HepG2 (cell line): ENCODE results near the gene AMHR2. TPM values are rescaled to one million over a fixed set of nuclear protein-coding genes. Genes with fewer than 3 reads are reported as not detected.
A peak's percentile ranks its signal among the peaks of the same experiment; 100 is the strongest.

Experiments
- ATAC-seq: fragments of 200-7000 bp; cut with Tn5 transposase; 3 replicates; pipeline ENCODE4 v1.9.1; 2020; ENCODE audit warnings: mild to moderate bottlenecking, moderate library complexity
- BruUV-seq: library from RNA; stranded (reverse); fragments of 400-500 nt; replicated peaks from 2 replicates; lab custom pipeline; 2021; lab: Mats Ljungman, UMichigan
- CTCF ChIA-PET: fragments of 300-600 bp; formaldehyde crosslinking; extraction: SDS; loops from one replicate; lab custom pipeline; 2021; ENCODE audit warnings: low total read pairs, inconsistent platforms, low intra/inter-chr PET ratio; lab: Yijun Ruan, JAX
- POLR2A ChIA-PET: fragments of 350-600 bp; sonication (Branson Sonifier 250); formaldehyde crosslinking; loops from one replicate; lab custom pipeline; 2020; ENCODE audit warnings: antibody characterized with exemption, inconsistent platforms; lab: Yijun Ruan, JAX
- DNase-seq: peaks from one replicate; pipeline ENCODE4 v3.0.0-alpha.2; 2015; ENCODE audit warnings: low spot score
- FAIRE-seq: peaks from 3 replicates; lab custom pipeline; 2011; peaks lifted over from hg19 to GRCh38; lab: Jason Lieb, UNC
- H2AFZ ChIP-seq: one replicate; pipeline ENCODE4 v1.6.1; 2011; ENCODE audit warnings: low read length, inconsistent platforms
- H3K27ac ChIP-seq: fragments of 300-600 bp; 3 replicates; pipeline ENCODE4 v1.8.0; 2011; ENCODE audit warnings: mixed run types, mild to moderate bottlenecking, mixed read lengths, low read length, inconsistent platforms; ENCODE audit not compliant: insufficient read depth; ENCODE audit errors: extremely low read length
- H3K27me3 ChIP-seq, 2 experiments: fragments of 200-600 bp in 1 of 2; 2 replicates in 1 of 2; 3 replicates in 1 of 2; pipeline versions ENCODE4 v1.6.0 to v1.8.0; 2011; ENCODE audit warnings: low read length in 2 of 2, mild to moderate bottlenecking in 2 of 2, moderate library complexity in 2 of 2, inconsistent platforms in 1 of 2; ENCODE audit not compliant: insufficient read depth in 2 of 2, control insufficient read depth in 1 of 2
- H3K36me3 ChIP-seq, 2 experiments: fragments of 200-600 bp in 1 of 2; replicated peaks in 1 of 2; 2 replicates in 1 of 2; 3 replicates in 1 of 2; pipeline versions ENCODE4 v1.5.1 to v1.8.0; 2011; ENCODE audit warnings: low read length in 2 of 2, inconsistent platforms in 1 of 2; ENCODE audit not compliant: insufficient read depth in 2 of 2, control insufficient read depth in 1 of 2
- H3K4me1 ChIP-seq: 2 replicates; pipeline ENCODE4 v1.5.1; 2012; ENCODE audit warnings: low read length, inconsistent platforms; ENCODE audit not compliant: insufficient read depth
- H3K4me2 ChIP-seq: 2 replicates; pipeline ENCODE4 v1.6.0; 2011; ENCODE audit warnings: low read depth, low read length, inconsistent platforms
- H3K4me3 ChIP-seq, 3 experiments: fragments of 200-600 bp in 1 of 3; sonication (generic), shearing (Covaris generic) in 1 of 3; replicated peaks in 1 of 3; 2 replicates each; pipeline ENCODE4 v1.5.1; 2011 to 2016; ENCODE audit warnings: low read length in 3 of 3, inconsistent platforms in 2 of 3, low read depth in 2 of 3, mild to moderate bottlenecking in 2 of 3, control low read depth in 1 of 3, mixed read lengths in 1 of 3; ENCODE audit not compliant: insufficient read depth in 1 of 3
- H3K79me2 ChIP-seq: one replicate; pipeline ENCODE4 v1.6.1; 2011; ENCODE audit warnings: low read length, inconsistent platforms; ENCODE audit not compliant: insufficient read depth
- H3K9ac ChIP-seq: 2 replicates; pipeline ENCODE4 v1.6.0; 2011; ENCODE audit warnings: mild to moderate bottlenecking, low read depth, low read length, inconsistent platforms; ENCODE audit not compliant: insufficient read depth
- H3K9me3 ChIP-seq: 2 replicates; pipeline ENCODE4 v1.5.1; 2012; ENCODE audit warnings: mild to moderate bottlenecking, low read length
- H4K20me1 ChIP-seq: 2 replicates; pipeline ENCODE4 v1.6.0; 2011; ENCODE audit warnings: inconsistent platforms, mild to moderate bottlenecking, low read length, moderate library complexity; ENCODE audit not compliant: insufficient read depth
- ASH2L ChIP-seq: fragments of 300-600, 200-600 bp; sonication (generic); IDR thresholded peaks from 2 replicates; pipeline ENCODE4 v1.7.0; 2017; ENCODE audit warnings: low read depth, mild to moderate bottlenecking, moderate library complexity, mixed read lengths, low read length; ENCODE audit not compliant: insufficient read length
- MIER2 ChIP-seq: IDR thresholded peaks from 2 replicates; pipeline ENCODE4 v1.6.1; 2016; ENCODE audit warnings: missing biosample characterization, missing genetic modification reagents
- NONO ChIP-seq, 2 experiments: fragments of 450-650 bp in 1 of 2; sonication (generic) in 1 of 2; formaldehyde crosslinking in 1 of 2; IDR thresholded peaks in 1 of 2; conservative IDR thresholded peaks in 1 of 2; 2 replicates each; pipeline versions ENCODE4 v1.6.1 to v1.8.0; 2017 to 2022; ENCODE audit warnings: mild to moderate bottlenecking in 1 of 2, missing genetic modification reagents in 1 of 2, moderate library complexity in 1 of 2
- SAP130 ChIP-seq: IDR thresholded peaks from 2 replicates; pipeline ENCODE4 v1.6.1; 2016; ENCODE audit warnings: low read depth
- TBP ChIP-seq: sonication (generic); formaldehyde crosslinking; IDR thresholded peaks from 2 replicates; pipeline ENCODE4 v1.5.0; 2020; ENCODE audit warnings: missing genetic modification reagents
- ZNF44 ChIP-seq: sonication (generic); formaldehyde crosslinking; IDR thresholded peaks from 2 replicates; pipeline ENCODE4 v1.5.1; 2020; ENCODE audit warnings: mild to moderate bottlenecking, missing genetic modification reagents
- ZNF510 ChIP-seq: sonication (generic); formaldehyde crosslinking; IDR thresholded peaks from 2 replicates; pipeline ENCODE4 v1.4.0; 2020; ENCODE audit warnings: low read depth, mild to moderate bottlenecking, missing genetic modification reagents
- ZNF556 ChIP-seq: sonication (generic); formaldehyde crosslinking; IDR thresholded peaks from 2 replicates; pipeline ENCODE4 v1.4.0; 2020; ENCODE audit warnings: mild to moderate bottlenecking, missing genetic modification reagents, borderline replicate concordance
- ZSCAN29 ChIP-seq: sonication (generic); formaldehyde crosslinking; conservative IDR thresholded peaks from 2 replicates; pipeline ENCODE4 v1.4.0; 2020; ENCODE audit warnings: mild to moderate bottlenecking, missing genetic modification reagents
- WGBS: methylation state at CpG from one replicate; pipeline ENCODE4 v1.1.6; 2017; ENCODE audit warnings: low lambda C conversion rate; 5-methylcytosine and 5-hydroxymethylcytosine counted together
- in situ Hi-C: cut with HindIII; loops from 2 replicates; pipeline ENCODE4 v1.10.0; 2017; ENCODE audit warnings: low pct_unique_long_range_greater_than_20kb; ENCODE audit not compliant: extremely low pct_ligation_motif_present
- intact Hi-C: fragments of 100-400 bp; cut with micrococcal nuclease; formaldehyde crosslinking; loops from one replicate; pipeline ENCODE4 v1.10.0; 2022; ENCODE audit not compliant: unreplicated experiment
- polyA plus RNA-seq, 8 experiments: library from polyadenylated mRNA; depleted of rRNA in 3 of 8; stranded (reverse) in 7 of 8; unstranded in 1 of 8; fragments of >200 nt; fragmentation: Illumina TruSeq in 4 of 8; extraction: Trizol in 4 of 8; gene quantifications; 2 replicates each; pipeline versions ENCODE4 v1.2.1 to v1.2.3, GENCODE V29; 2011 to 2016; ENCODE audit warnings: low read depth in 4 of 8, missing spikeins in 1 of 8, mixed read lengths in 1 of 8; ENCODE audit not compliant: insufficient read depth in 1 of 8
- total RNA-seq, 5 experiments: library from RNA; depleted of rRNA; stranded (reverse); fragments of >200 nt; fragmentation: Illumina TruSeq; extraction: Trizol; gene quantifications; 2 replicates each; pipeline ENCODE4 v1.2.3, GENCODE V29; 2016; ENCODE audit warnings: low read depth in 1 of 5
- TF ChIP-seq, protein P1 (sequence below): sonication (generic); formaldehyde crosslinking; conservative IDR thresholded peaks from 2 replicates; pipeline ENCODE4 v1.8.1; 2023; ENCODE audit warnings: missing genetic modification reagents

Gene AMHR2
- total and polyA plus RNA-seq, 2 of the 13 experiments (the other 11 are each of a cell fraction or from before 2014, with no cell fraction given), result 0.24 to 0.58 TPM

- WGBS, result 91% methylated on average over 7 of the region's 7 CpGs
- Histone ChIP-seq H3K9ac (no peak overlapping the region), H3K4me3 (no peak overlapping the region), H3K27ac (no peak overlapping the region), H3K4me1 (peaks cover 5% of the 10 kb centered on the region), H3K4me2 (no peak overlapping the region), H2AFZ (no peak overlapping the region), H3K9me3 (no peaks in the 10 kb centered on the region), H3K27me3 (no peaks in the 10 kb centered on the region; a peak in 1 of 5 replicates), H4K20me1 (no peaks in the 10 kb centered on the region), H3K79me2 (peaks cover 9% of the 10 kb centered on the region), H3K36me3 (peaks cover 3 to 17% of the 10 kb centered on the region in 2 experiments; a peak in 4 of 5 replicates)
- intact Hi-C loops (no loop called here), in situ Hi-C loops (no loop called here)
- no TSS peak for BruUV-seq
- no peak for FAIRE-seq
- no peak for DNase-seq
- ATAC-seq, result no peak
- CTCF ChIA-PET, result no interaction called here
- POLR2A ChIA-PET, result no interaction called here
- TF ChIP-seq SAP130 (CRISPR knock-in tag), result no peak
- no peak for TF ChIP-seq ASH2L
- TF ChIP-seq ZNF510 (CRISPR knock-in tag), result no peak
- TF ChIP-seq NONO (IDR thresholded peaks at IDR 0.05), result no peak
- no peak for TF ChIP-seq NONO (CRISPR knock-in tag; conservative IDR thresholded peaks at IDR 0.05)
- no peak for TF ChIP-seq TBP (CRISPR knock-in tag)
- no peak for TF ChIP-seq MIER2 (CRISPR knock-in tag)
- TF ChIP-seq ZSCAN29 (CRISPR knock-in tag), result no peak
- no peak for TF ChIP-seq ZNF556 (CRISPR knock-in tag)
Measured at GRCh38 chr12:53402871-53403270, 20.8 kb upstream of the AMHR2 start.

- POLR2A ChIA-PET, result no interaction called here
- Histone ChIP-seq H3K27me3 (no peaks in the 10 kb centered on the region), H3K27ac (no peak overlapping the region), H3K9me3 (no peaks in the 10 kb centered on the region), H3K9ac (no peak overlapping the region), H3K36me3 (peaks cover 16 to 40% of the 10 kb centered on the region in 2 experiments; a peak in 4 of 5 replicates), H3K4me3 (no peak overlapping the region), H3K4me1 (peaks cover 7% of the 10 kb centered on the region; the same call in 1 of the 2 replicates), H3K79me2 (no peaks in the 10 kb centered on the region), H2AFZ (no peak overlapping the region), H4K20me1 (no peaks in the 10 kb centered on the region), H3K4me2 (no peak overlapping the region)
- 97% methylated on average over 5 of the region's 5 CpGs for WGBS
- in situ Hi-C loops, result no loop called here
- FAIRE-seq, result no peak
- intact Hi-C loops, result no loop called here
- BruUV-seq, result no TSS peak
- DNase-seq, result no peak
- no peak for ATAC-seq
- CTCF ChIA-PET, result no interaction called here
- TF ChIP-seq ZNF44 (CRISPR knock-in tag), result no peak
- TF ChIP-seq, protein P1, sequence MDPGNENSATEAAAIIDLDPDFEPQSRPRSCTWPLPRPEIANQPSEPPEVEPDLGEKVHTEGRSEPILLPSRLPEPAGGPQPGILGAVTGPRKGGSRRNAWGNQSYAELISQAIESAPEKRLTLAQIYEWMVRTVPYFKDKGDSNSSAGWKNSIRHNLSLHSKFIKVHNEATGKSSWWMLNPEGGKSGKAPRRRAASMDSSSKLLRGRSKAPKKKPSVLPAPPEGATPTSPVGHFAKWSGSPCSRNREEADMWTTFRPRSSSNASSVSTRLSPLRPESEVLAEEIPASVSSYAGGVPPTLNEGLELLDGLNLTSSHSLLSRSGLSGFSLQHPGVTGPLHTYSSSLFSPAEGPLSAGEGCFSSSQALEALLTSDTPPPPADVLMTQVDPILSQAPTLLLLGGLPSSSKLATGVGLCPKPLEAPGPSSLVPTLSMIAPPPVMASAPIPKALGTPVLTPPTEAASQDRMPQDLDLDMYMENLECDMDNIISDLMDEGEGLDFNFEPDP (CRISPR knock-in tag), result 0 out of 2 replicates have a peak, but pooled peaks have one; percentile 18
- TF ChIP-seq, all 625 proteins: peak for 1
Measured at GRCh38 chr12:53410951-53411350, 12.7 kb upstream of the AMHR2 start.
